ENCODE measurements around the gene HIBADH. TPM values are rescaled to one million over a fixed set of nuclear protein-coding genes. Genes with fewer than 3 reads are reported as not detected.

The HIBADH gene
- total RNA-seq, 1 experiment from 2014 or later: 23.2 TPM

GRCh38 chr7:27605283-27605682, 57.4 kb downstream of the HIBADH start:
- no peak overlapping the region for H3K9ac ChIP-seq (ENCODE audit: extremely low read depth, insufficient read length, low read length)
- no peaks in the 10 kb centered on the region for H3K79me2 ChIP-seq (ENCODE audit: insufficient read depth, low read length)
- no peak for DNase-seq
- no peak overlapping the region for H3T11ph ChIP-seq (ENCODE audit: low read length)
- no peaks in the 10 kb centered on the region for H4K20me1 ChIP-seq (ENCODE audit: control insufficient read depth, insufficient read depth, insufficient read length)
- no peak overlapping the region for H2AK5ac ChIP-seq (ENCODE audit: insufficient read length, low read length)
- no peaks in the 10 kb centered on the region for H3K9me3 ChIP-seq (ENCODE audit: control insufficient read depth, low read depth, low read length)
- no peaks in the 10 kb centered on the region for H3K27me3 Mint-ChIP-seq (ENCODE audit: low read depth)
- H3K4me1 ChIP-seq (ENCODE audit: insufficient read depth, low read length): no peaks in the 10 kb centered on the region
- no peak overlapping the region for H2BK5ac ChIP-seq (ENCODE audit: insufficient read length, low read length)
- no peak overlapping the region for H2BK15ac ChIP-seq (ENCODE audit: low read depth, low read length)
- H4K8ac ChIP-seq (replicated peaks; ENCODE audit: insufficient read length, low read depth, low read length): no peak overlapping the region
- no peaks in the 10 kb centered on the region for H3K79me1 ChIP-seq (ENCODE audit: insufficient read depth, low read depth, low read length, poor library complexity, severe bottlenecking)
- peak overlapping the region in 1 of 2 experiments; percentile 58; a peak in 2 of 5 replicates for H3K4me3 Mint-ChIP-seq
- peaks cover 58 to 64% of the 10 kb centered on the region in 2 experiments for H3K4me1 Mint-ChIP-seq
- no peak overlapping the region for H2BK12ac ChIP-seq (ENCODE audit: insufficient read length, low read depth, low read length)
- no peaks in the 10 kb centered on the region for H3K27me3 ChIP-seq (ENCODE audit: insufficient read depth, low read length)
- H3K9me3 Mint-ChIP-seq: no peaks in the 10 kb centered on the region
- H3K4ac ChIP-seq (ENCODE audit: low read depth, low read length): no peak overlapping the region
- no peak overlapping the region for H2AFZ ChIP-seq (ENCODE audit: low read length)
- no peak overlapping the region for H3K23ac ChIP-seq (ENCODE audit: insufficient read length, low read depth, low read length)
- WGBS (ENCODE audit: extremely low coverage, insufficient read length, low lambda C conversion rate): no CpG with 5 or more reads among the region's 2 CpGs
- H3K18ac ChIP-seq (ENCODE audit: insufficient read length, low read depth, low read length): no peak overlapping the region
- H3K27ac ChIP-seq (ENCODE audit: insufficient read length, low read depth, low read length): no peak overlapping the region
- no peak overlapping the region for H4K5ac ChIP-seq (ENCODE audit: insufficient read length, low read depth, low read length)
- H3K23me2 ChIP-seq (ENCODE audit: insufficient read length, low read depth, low read length, poor library complexity, severe bottlenecking): no peaks in the 10 kb centered on the region
- no peak overlapping the region for H4K91ac ChIP-seq (ENCODE audit: insufficient read length, low read depth, low read length)
- peak overlapping the region in 2 of 3 experiments; percentile 82 to 84; a peak in 3 of 7 replicates for H3K27ac Mint-ChIP-seq
- TF ChIP-seq CTCF (conservative IDR thresholded peaks at IDR 0.05): no peak
- peaks cover 0 to 2% (median 0%) of the 10 kb centered on the region in 3 experiments; a peak in 2 of 7 replicates for H3K36me3 Mint-ChIP-seq (ENCODE audit: insufficient read depth in 1 of 3, low read depth in 3 of 3)
- no peak overlapping the region for H2BK20ac ChIP-seq (ENCODE audit: low read depth, low read length, poor library complexity, severe bottlenecking)
- H2BK120ac ChIP-seq (ENCODE audit: low read depth, low read length, poor library complexity, severe bottlenecking): no peak overlapping the region
- H3K14ac ChIP-seq (ENCODE audit: insufficient read depth, low read length): no peak overlapping the region
- H3K4me2 ChIP-seq (ENCODE audit: insufficient read depth, insufficient read length, low read length): no peak overlapping the region
- H3K56ac ChIP-seq (ENCODE audit: insufficient read length, low read depth, low read length): no peak overlapping the region

All from H9 (cell line).